Measurements from ENCODE around the gene BEND2.

DNA sequence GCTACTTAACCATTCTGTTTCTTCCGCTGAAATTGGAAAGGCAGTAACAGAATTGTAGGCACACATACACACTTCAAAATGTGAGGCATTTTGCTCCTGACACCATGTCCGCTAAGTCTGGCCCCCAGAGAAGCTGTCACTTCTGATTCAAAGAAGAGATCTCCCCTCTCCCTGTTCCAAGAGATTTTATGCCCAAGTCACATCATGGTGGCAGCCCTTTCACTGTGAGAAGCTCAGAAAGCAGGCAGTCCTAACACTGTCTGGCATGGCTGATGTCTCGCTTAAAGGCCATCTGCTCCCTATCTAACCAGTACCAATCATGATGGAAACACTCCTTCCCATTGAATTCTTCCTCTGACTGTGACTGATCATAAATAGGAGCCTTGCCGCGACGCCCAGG lies 83.9 kb downstream of the BEND2 start:
- no peak for TF ChIP-seq CTCF (IDR thresholded peaks at IDR 0.05)
- TF ChIP-seq EP300 (IDR thresholded peaks at IDR 0.05): no peak
- no peak for TF ChIP-seq POLR2A (IDR thresholded peaks at IDR 0.05)
- no peak for TF ChIP-seq POLR2AphosphoS5 (IDR thresholded peaks at IDR 0.05)

Data from suprapubic skin (tissue), 4 donors.